Right ventricle myocardium superior (tissue), 1 donor: ENCODE results near the gene RTKN2. TPM values are rescaled to one million over a fixed set of nuclear protein-coding genes. Genes with fewer than 3 reads are reported as not detected.

Experiments used
- ATAC-seq: fragments of 200-7000 bp; cut with Tn5 transposase; one replicate; pipeline ENCODE4 v1.9.1; 2020; ENCODE audit warnings: mild to moderate bottlenecking; ENCODE audit not compliant: poor library complexity
- DNase-seq: peaks from one replicate; pipeline ENCODE4 v3.0.0-alpha.2; 2020
- intact Hi-C: fragments of 100-400 bp; cut with DNase I; formaldehyde crosslinking; loops from one replicate; pipeline ENCODE4 v1.11.2; 2022
- total RNA-seq: library from RNA; stranded (reverse); fragmentation: NEBNext Ultra II Directional; extraction: Animal tissue kit (Norgen Biotek cat#: 25700); gene quantifications from one replicate; pipeline ENCODE4 v1.2.1, GENCODE V29; 2021
- donor health status: DM: no; HTN: yes; CAD: no; lungs with severe emphysema.

The RTKN2 gene
- total RNA-seq, 1 donor from 2014 or later: not detected

DNA sequence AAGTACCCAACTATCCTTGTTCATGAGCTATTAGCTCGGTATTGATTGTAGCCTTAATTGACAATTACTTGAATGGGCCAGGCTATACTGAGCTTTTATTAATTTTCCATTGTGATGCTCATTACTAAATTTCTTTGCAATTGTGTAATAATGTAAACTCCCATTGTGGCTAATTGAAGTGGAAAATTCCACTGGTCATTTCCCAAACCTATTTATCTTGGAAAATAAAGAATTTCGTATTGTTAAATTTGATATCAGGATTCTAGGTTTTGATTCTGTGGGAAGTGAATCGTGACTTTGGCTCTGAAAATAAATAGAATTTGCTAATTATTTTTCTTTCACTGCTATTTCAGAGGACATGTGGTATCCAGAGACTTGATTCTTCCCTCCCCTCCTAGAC is 111.0 kb downstream of the RTKN2 start:
- DNase-seq (no peak), ATAC-seq (no peak)
- intact Hi-C loops: no loop called here

DNA sequence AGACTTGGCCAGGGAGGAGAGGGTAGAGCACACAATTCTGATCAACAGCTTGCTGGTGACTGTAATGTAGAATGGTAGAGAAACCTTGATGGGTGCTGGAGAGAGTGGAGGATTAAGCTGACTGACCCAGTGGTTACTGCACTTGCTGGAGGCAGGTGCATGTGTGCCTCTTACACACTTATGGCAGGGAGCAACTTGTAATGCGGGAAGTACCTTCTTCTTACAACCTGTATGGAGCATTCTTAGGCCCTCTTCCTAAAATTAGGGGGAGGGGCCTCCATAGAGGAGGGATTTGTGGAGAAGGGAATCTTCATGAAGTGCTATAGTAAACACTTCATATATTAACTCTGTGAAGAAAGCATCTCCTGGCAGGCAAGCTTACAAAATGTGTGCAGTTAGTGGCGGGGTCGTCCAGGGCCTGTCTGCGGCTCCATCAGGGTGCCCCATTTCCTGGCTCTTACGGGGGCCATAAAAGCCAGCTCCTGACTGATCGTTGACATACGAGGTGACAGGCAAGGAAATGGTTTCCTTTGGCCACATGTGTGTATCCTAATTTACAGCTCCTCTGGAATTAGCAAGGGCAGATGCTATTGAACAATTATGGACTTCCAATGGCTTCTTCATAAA is 113.5 kb downstream of the RTKN2 start:
- ATAC-seq (no peak), DNase-seq (no peak)
- intact Hi-C loops: no loop called here

DNA sequence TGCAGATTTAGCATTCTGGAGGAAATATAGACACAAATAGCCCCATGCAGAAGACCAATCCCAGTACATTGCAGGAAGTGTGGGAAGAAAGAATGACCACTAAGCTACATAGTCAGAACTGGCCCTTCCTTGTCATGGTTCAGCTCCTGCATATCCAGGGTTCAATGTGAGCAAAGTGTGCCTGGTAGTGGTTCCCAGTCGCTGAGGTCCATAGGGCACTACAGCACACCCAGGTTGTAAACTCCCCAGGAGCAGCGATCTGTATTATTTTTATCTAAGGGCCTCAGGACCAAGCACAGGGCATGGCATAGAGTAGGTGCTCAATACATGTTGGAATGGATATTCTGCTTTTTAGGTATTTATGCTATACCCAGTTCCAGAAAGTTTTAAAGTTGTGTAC is 114.4 kb downstream of the RTKN2 start:
- ATAC-seq: no peak
- DNase-seq: no peak
- intact Hi-C loops: no loop called here

DNA sequence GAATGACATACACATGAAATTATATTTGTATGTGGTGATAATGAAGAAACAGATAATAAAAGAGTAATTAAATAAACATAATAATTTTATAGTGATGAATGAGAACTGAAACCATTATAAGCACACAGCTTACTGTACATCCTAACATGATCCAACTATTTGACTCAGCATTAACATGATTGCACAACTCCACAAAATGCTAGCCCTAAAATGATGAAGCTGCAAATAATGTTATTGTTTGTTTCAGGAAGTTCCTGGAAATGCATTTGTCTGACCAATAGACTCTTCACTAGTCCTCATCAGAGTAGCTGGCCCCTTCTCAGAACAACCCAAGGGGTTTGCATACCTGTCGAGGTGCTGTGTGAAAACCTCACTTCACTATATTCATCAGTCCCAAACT is 115.5 kb downstream of the RTKN2 start:
- peak; percentile 56 for ATAC-seq
- no peak for DNase-seq
- intact Hi-C loops: no loop called here

DNA sequence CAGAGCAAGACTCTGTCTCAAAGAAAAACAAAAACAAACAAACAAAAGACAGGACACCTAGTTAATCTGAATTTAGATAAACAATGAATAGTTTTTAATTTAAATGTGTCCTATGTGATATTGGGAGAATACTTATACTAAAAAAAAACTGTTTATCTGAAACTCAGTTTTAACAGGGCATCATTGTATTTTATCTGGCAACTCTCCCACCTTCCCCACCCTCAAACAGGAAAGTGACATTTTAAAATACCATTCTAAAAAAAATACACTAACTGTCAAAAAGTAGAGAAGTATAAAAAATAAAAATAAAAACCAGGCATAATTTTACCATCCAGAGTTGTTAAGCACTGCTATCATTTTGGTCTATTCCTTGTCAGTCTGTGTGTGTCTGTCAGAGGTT is 119.0 kb downstream of the RTKN2 start:
- intact Hi-C loops: no loop called here
- DNase-seq: no peak
- ATAC-seq: no peak

DNA sequence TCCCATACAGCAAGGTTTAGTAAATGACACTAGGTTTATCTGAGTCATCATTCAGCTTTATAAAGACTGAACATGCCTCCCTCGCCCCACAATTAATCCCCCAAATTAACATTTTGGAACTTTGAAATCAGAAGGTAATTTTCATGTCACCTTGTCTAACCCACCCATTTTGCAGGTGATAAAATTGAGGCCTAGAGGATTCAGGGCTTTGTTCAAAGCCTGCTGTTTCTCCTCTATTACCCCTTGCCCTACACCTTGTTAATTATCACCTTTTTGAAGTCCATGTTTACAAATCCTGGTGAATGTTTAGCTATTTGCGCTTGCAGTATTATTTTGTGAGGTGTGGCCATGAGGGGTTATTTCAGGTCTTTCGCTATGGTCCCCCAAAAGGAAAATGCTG is 120.5 kb downstream of the RTKN2 start:
- no peak for ATAC-seq
- intact Hi-C loops: no loop called here
- DNase-seq: no peak

DNA sequence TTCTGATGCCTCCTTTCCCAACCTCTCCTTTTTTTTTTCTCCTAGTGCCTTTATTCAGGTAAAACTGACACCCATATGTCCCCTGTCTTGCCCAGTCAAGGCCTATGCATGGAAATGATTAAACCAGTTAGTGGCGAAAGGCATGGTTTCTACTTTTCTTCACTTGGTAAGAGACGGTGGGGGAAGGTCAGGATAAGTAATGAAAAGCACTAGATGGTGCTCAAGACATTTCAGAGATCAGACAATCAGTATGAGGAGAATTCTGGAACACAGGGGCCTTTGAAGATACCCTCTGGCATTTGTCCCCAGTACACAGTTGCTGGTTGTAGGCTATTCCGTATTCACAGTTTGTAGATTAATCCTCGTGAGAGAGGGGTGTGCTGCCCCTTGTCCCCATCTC is 121.2 kb downstream of the RTKN2 start:
- DNase-seq (no peak), ATAC-seq (no peak)
- intact Hi-C loops: no loop called here

DNA sequence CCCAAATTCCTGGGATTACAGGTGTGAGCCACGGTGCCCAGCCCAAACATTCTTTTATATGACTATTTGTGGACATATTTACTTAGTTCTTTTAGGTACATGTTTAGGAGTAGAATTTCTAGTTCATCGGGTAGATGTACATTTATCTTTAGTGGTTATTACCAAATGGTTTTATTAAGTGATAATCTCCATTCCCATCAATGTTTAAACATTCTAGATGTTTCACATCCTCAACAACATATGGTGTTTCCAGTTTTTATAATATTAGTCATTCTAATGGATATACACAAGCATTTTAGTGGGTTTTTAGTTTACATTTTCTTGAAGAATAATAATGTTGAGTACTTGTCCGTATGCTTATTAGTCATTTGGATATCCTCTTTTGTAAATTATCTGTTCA is 131.7 kb downstream of the RTKN2 start:
- ATAC-seq (no peak), DNase-seq (no peak)
- intact Hi-C loops: no loop called here

DNA sequence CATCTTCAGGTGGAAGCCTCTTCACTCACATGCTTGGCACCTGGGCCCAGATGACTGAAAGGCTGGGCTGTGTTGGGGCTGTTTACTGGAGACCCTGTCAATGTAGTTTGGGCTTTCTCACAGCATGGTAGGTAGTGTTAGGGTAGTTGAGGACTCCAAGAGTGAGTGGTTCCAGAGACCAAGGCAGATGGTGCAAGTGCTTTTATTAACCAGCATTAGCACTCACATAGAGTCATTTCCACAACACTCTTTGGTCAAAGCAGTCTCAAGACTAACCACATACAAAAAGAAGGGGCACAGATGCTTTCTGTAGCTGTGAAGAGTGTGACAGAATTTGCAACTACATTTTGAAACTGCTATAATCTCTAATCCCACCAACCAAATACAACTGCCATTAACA is 135.0 kb downstream of the RTKN2 start:
- DNase-seq (no peak), ATAC-seq (no peak)
- intact Hi-C loops: no loop called here

Other genes with a start within 250 kb of the RTKN2 start
- not detected for gene ZNF365, start 105.5 kb upstream of the RTKN2 start, total RNA-seq